PC-3 (cell line): ENCODE results near the gene GABBR2.

Experiments used
- CTCF ChIP-seq: fragments of 300-600 bp; sonication (generic); conservative IDR thresholded peaks from 2 replicates; pipeline ENCODE4 v1.5.1; 2017; ENCODE audit warnings: antibody characterized with exemption, low read depth, mild to moderate bottlenecking, low read length
- EZH2 ChIP-seq: fragments of 300-600 bp; sonication (generic); IDR thresholded peaks from one replicate; pipeline ENCODE4 v1.6.1; 2017; ENCODE audit warnings: antibody characterized with exemption, mild to moderate bottlenecking, low read length; ENCODE audit not compliant: unreplicated experiment

- TF ChIP-seq CTCF (no peak), EZH2 (no peak)
Measured at GRCh38 chr9:98743329-98743728, 34.6 kb upstream of the GABBR2 start.
